PC-9 (cell line): ENCODE results near the gene GAL.

Source experiments
- EZH2 ChIP-seq: fragments of 200-600 bp; sonication (generic); IDR thresholded peaks from 2 replicates; pipeline ENCODE4 v1.8.0; 2017; ENCODE audit warnings: antibody characterized with exemption, low read depth
- TF ChIP-seq, protein P1 (sequence below): fragments of 200-600 bp; sonication (generic); conservative IDR thresholded peaks from 2 replicates; pipeline ENCODE4 v1.6.1; 2017; ENCODE audit warnings: mixed run types, antibody characterized with exemption, mild to moderate bottlenecking, moderate library complexity

DNA sequence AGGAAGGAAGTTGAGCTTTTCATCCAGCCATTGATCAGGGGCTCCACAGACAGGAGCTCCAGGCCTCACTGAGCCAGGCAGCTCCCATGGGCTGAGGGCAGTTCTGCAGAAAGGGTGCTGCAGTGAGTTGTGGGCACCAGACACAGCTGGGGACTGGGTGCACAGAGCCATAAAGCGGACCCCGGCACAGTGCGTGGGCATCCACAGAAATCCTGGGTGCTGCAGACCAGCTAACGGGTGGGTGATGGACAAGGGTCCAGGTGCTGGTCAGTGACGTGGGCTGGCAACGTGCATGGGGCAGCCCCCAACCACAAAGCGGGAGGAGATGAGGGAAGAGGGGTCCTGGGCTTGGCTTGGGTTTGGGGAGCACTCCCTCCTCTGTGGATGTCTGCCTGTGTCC is 19.4 kb upstream of the GAL start:
- TF ChIP-seq, protein P1, sequence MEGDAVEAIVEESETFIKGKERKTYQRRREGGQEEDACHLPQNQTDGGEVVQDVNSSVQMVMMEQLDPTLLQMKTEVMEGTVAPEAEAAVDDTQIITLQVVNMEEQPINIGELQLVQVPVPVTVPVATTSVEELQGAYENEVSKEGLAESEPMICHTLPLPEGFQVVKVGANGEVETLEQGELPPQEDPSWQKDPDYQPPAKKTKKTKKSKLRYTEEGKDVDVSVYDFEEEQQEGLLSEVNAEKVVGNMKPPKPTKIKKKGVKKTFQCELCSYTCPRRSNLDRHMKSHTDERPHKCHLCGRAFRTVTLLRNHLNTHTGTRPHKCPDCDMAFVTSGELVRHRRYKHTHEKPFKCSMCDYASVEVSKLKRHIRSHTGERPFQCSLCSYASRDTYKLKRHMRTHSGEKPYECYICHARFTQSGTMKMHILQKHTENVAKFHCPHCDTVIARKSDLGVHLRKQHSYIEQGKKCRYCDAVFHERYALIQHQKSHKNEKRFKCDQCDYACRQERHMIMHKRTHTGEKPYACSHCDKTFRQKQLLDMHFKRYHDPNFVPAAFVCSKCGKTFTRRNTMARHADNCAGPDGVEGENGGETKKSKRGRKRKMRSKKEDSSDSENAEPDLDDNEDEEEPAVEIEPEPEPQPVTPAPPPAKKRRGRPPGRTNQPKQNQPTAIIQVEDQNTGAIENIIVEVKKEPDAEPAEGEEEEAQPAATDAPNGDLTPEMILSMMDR = no peak
- TF ChIP-seq EZH2 = no peak
